GM18520 (cell line): ENCODE data around the gene ATP11A.

Experiments used
- ATAC-seq: cut with Tn5 transposase; IDR thresholded peaks from one replicate; pipeline ENCODE4 v1.9.1; 2021; ENCODE audit not compliant: unreplicated experiment

ATP11A gene

DNA sequence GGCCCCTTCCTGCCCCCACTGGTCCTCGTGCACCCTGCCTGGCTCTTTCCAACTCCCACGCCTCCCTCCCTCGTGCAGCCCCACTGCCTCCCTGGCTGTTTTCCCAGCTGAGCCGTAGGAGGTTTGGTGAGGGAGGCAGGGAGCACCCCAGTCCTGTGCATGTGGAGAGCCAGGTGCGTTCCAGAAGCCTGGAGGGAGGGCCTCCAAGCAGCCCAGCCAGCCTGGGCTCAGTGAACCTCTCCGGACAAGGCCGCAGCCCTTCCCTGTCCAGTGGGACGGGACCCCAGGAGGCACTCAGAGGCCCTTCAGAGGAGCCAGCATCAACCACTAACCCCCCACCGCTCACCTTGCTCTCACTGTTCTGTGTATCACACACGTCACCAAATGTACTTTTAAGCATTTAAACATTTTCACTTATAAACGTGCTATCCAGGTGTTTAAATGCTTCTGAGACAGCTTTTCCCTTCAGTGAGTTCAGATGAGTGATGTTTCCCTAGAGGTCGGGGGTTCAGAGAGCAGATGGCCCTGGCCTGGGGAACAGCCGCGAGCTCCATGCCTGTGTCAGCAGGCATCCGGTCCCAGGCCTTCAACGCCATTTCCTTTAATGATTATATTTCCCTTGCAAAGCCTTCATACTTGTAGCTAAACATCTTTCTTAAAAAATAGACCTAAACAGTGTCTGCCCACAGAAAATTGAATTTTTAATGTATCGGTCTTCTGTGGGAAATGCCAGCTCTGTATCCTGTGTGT lies 122.6 kb downstream of the ATP11A start:
- ATAC-seq, result no peak

GRCh38 chr13:112813552-112813951 lies 123.7 kb downstream of the ATP11A start:
- no peak for ATAC-seq

DNA sequence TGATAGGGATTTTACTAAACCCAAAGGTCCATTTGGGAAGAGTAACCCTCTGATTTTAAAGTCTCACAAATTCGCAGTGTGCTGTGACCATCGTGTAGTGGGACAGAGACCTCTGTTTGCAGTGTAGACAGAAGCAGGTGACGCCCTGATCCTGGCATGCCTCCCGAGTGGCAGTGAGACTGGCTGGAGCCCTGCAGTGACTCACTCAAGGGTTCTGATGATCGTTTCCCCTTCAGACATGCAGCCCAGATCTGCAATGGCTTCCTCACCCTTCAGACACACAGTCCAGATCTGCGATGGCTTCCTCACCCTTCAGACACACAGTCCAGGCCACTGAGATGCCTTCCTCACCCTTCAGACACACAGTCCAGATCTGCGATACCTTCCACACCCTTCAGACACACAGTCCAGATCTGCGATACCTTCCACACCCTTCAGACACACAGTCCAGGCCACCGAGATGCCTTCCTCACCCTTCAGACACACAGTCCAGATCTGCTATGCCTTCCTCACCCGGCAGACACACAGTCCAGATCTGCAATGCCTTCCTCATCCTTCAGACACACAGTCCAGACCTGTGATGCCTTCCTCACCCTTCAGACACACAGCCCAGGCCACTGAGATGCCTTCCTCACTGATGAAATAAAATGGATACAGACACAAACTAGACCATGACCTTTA lies 125.2 kb downstream of the ATP11A start:
- ATAC-seq, result no peak

DNA sequence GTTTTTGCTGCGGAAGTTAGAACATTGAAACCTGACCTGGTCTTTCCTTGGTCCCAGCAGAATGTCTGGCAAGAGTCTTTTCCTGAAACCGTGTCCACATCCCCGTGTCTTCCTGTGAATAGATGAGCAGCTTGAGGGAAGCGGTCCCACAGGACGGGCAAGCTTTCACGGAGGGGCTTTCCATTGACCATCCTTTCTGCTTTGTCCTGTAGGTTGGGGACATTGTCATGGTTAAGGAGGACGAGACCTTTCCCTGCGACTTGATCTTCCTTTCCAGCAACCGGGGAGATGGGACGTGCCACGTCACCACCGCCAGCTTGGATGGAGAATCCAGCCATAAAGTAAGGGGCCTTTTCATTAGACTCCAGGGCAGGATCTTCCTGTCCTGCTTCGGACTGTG lies 126.0 kb downstream of the ATP11A start:
- no peak for ATAC-seq

DNA sequence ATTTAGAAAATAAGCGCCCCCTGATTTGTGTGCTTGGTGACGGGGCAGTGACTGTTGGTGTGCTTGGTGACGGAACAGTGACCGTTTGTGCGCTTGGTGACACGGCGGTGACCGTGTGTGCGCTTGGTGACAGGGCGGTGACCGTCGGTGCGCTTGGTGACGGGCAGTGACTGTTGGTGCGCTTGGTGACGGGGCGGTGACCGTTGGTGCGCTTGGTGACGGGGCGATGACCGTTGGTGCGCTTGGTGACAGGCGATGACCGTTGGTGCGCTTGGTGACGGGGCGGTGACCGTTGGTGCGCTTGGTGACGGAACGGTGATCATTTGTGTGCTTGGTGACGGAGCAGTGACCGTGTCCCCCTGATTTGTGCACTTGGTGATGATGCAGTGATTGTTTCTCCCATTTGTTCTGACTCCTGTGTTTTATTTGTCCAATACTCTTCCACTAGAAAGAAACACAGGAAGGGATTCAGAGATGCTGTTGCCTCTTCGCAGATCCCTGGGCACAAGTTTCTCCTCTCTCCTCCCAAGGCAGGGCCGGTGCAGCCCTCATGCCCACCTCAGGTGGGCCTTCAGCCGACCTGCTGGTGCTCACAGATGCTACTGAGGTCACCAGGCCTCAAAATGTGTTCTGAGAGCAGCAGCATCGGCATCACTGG lies 128.3 kb downstream of the ATP11A start:
- no peak for ATAC-seq

DNA sequence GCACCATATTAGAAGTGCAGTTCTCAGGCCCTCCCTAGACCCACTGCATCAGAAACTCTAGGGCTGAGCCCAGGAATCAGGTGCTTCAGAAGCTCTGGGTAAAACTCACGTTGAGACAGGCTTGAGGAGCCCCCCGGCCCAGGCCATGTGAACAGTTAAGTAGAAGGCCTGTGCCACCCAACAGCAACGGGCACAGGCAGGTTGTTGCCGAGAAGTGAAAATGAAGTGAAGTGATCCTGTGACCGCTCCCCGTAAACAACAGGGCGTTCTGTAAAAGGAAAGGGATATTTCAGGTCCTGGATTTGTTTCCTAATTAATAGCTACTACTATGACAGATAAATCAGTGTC lies 128.8 kb downstream of the ATP11A start:
- ATAC-seq, result no peak

GRCh38 chr13:112819111-112819510 lies 129.3 kb downstream of the ATP11A start:
- no peak for ATAC-seq

- no peak for ATAC-seq
Observed at GRCh38 chr13:112819816-112820215, 130.0 kb downstream of the ATP11A start.

- ATAC-seq, result no peak
Observed at GRCh38 chr13:112820318-112820717, 130.5 kb downstream of the ATP11A start.

GRCh38 chr13:112821340-112822055 lies 131.7 kb downstream of the ATP11A start:
- ATAC-seq, result no peak

- no peak for ATAC-seq
Observed at GRCh38 chr13:112822851-112823250, 133.0 kb downstream of the ATP11A start.

DNA sequence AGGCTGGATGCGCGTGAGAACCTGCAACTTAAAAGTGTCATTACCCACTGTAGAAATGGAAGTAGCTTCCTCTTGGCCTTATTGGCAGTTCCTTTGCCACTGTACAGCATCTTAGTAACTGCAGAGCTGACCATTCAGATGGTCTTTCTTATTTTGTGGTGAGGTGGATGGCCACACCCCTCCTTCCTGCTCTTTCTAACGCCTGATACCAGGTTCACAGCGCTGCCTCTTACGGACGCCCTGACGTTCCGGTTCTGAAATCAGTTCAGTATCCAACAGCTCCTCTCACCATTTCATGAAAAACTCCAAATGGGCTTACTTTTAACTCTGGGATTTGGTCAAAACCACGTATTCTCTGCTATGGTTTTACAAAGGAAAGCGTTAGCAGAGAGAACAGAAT lies 134.6 kb downstream of the ATP11A start:
- no peak for ATAC-seq

DNA sequence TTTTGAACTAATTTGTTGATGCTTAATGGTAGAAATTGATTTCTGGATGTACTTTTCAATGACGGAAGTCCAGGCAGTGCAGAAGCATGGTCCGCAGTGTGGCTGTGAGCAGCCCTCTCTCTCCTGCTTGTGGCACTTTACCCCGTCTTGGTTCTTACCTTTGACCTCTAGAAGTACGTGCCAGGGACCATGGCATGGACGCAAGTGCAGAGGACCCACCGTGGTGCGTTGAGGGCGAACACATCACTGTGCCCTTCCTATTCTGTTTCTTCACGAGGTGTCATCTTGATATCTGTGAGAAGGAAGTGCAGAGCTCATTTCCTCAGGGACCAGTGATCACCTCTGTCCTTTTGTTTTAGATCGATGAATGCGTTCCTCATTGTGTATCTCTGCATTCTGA lies 135.2 kb downstream of the ATP11A start:
- ATAC-seq, result no peak

DNA sequence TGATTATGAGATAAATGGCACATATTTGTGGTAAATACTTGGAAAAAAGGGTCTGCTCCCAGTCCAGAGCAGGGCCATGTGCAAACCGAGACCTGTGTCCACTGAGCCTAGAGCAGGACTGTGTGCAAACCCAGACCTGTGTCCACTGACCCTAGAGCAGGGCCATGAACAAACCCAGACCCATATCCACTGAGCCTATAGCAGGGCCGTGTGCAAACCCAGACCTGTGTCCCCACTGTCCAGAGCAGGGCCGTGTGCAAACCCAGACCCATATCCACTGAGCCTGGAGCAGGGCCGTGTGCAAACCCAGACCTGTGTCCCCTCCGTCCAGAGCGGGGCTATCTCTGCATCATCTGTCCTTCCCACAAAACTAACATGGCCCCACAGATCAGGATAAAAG lies 136.0 kb downstream of the ATP11A start:
- ATAC-seq, result no peak

- ATAC-seq, result no peak
Observed at GRCh38 chr13:112826565-112826964, 136.7 kb downstream of the ATP11A start.

DNA sequence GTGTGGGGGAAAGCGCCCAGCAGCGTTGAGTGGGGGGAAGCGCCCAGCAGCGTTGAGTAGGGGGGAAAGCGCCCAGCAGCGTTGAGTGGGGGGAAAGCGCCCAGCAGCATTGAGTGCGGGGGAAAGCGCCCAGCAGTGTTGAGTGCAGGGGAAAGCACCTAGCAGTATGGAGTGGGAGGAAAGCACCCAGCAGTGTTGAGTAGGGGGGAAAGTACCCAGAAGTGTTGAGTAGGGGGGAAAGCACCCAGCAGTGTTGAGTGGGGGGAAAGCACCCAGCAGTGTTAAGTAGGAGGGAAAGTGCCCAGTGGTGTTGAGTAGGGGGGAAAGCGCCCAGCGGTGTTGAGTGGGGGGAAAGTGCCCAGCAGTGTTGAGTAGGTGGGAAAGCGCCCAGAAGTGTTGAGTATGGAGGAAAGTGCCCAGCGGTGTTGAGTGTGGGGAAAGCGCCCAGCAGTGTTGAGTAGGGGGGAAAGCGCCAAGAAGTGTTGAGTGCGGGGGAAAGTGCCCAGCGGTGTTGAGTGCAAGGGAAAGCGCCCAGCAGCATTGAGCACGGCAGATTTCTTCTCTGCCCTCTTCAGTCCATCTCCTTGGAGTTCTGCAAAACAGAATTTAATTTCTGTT lies 138.4 kb downstream of the ATP11A start:
- ATAC-seq, result no peak

- no peak for ATAC-seq
Observed at GRCh38 chr13:112828756-112829155, 138.9 kb downstream of the ATP11A start.

GRCh38 chr13:112831196-112831595 lies 141.4 kb downstream of the ATP11A start:
- ATAC-seq, result no peak

GRCh38 chr13:112831801-112832200 lies 142.0 kb downstream of the ATP11A start:
- ATAC-seq, result no peak

DNA sequence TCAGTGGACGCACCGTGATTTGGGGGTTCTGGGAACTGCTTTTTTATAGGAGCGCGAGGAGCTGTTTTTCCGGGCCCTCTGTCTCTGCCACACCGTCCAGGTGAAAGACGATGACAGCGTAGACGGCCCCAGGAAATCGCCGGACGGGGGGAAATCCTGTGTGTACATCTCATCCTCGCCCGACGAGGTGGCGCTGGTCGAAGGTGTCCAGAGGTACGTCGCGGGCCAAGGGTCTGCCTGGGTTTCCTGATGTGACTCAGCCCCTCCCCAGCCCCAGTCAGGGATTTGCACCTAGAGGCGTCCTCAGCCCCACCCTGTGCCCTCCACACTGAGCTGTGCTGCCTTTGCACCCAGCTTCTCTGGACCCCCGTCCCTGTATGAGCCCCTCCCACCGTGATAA lies 143.0 kb downstream of the ATP11A start:
- no peak for ATAC-seq

DNA sequence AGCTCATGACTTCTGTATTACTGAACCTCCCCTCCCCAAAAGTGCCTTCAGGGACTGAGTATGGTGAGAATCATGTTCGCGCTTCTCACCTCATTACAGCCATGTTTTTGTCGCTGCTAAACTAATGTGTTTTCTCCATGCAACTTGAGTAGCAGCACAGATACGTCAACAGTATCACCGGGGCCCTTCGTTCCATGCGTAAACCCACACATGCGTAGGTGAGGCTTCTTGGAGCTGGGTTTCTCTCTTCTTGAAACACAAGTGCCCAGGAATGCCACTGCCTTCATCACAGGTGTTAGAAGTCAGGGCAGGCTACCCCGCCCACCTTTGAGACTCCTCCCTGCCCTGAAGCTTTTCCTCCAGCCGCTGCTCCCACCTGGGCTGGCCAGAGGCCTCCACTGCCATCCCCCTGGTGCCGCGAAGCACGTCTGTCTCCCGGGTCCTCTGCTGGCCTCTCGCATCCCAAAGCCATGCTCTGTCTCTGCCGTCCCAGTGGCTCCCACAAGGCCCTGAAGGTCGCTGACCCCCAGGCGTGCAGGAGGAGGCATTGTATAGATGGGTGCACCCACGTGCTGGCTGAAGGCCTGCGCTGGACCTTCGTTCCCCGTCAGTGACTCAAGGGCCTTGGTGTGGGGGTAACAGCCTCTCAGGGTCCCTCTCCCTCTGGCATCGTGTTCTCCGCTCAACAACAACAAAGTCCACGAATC lies 143.9 kb downstream of the ATP11A start:
- ATAC-seq, result no peak
